GM23338 (cell line): ENCODE measurements around the gene PLAGL1. TPM values are rescaled to one million over a fixed set of nuclear protein-coding genes. Genes with fewer than 3 reads are reported as not detected.

ENCODE experiments used
- ATAC-seq: fragments of 200-7000 bp; cut with Tn5 transposase; 3 replicates; pipeline ENCODE4 v1.9.1; 2020
- DNase-seq: peaks from one replicate; pipeline ENCODE4 v3.0.0-alpha.2; 2015; ENCODE audit warnings: low spot score
- H2AFZ ChIP-seq: fragments of 200-600 bp; sonication (generic); 2 replicates; pipeline ENCODE4 v1.8.0; 2016; ENCODE audit warnings: antibody characterized with exemption, mild to moderate bottlenecking, moderate library complexity
- H3F3A ChIP-seq: fragments of 200-600 bp; sonication (generic); replicated peaks from 2 replicates; pipeline ENCODE4 v1.8.0; 2017; ENCODE audit warnings: antibody characterized with exemption, mixed run types, low read depth
- H3K27ac ChIP-seq: fragments of 200-600 bp; sonication (generic); 2 replicates; pipeline ENCODE4 v1.6.1; 2016; ENCODE audit warnings: low read depth
- H3K27me3 ChIP-seq: fragments of 200-600 bp; sonication (generic); 2 replicates; pipeline ENCODE4 v1.8.0; 2016; ENCODE audit warnings: mild to moderate bottlenecking, mixed run types, moderate library complexity; ENCODE audit not compliant: insufficient read depth
- H3K36me3 ChIP-seq: fragments of 200-600 bp; sonication (generic); 2 replicates; pipeline ENCODE4 v1.8.0; 2016; ENCODE audit warnings: mild to moderate bottlenecking; ENCODE audit not compliant: insufficient read depth
- H3K4me1 ChIP-seq: fragments of 200-600 bp; sonication (generic); 2 replicates; pipeline ENCODE4 v1.8.0; 2016; ENCODE audit warnings: mild to moderate bottlenecking, moderate library complexity; ENCODE audit not compliant: insufficient read depth
- H3K4me2 ChIP-seq: fragments of 200-600 bp; sonication (generic); 2 replicates; pipeline ENCODE4 v1.7.1; 2017; ENCODE audit warnings: mixed run types
- H3K4me3 ChIP-seq: fragments of 200-600 bp; sonication (generic); 2 replicates; pipeline ENCODE4 v1.6.1; 2016; ENCODE audit warnings: mixed run types
- H3K79me2 ChIP-seq: fragments of 200-600 bp; sonication (generic); replicated peaks from 2 replicates; pipeline ENCODE4 v1.8.0; 2017; ENCODE audit warnings: mild to moderate bottlenecking; ENCODE audit not compliant: insufficient read depth
- H3K9me2 ChIP-seq: fragments of 200-600 bp; sonication (generic); 2 replicates; pipeline ENCODE4 v1.8.0; 2017; ENCODE audit not compliant: insufficient read depth
- H4K20me1 ChIP-seq: fragments of 200-600 bp; sonication (generic); replicated peaks from 2 replicates; pipeline ENCODE4 v1.8.0; 2017; ENCODE audit warnings: mild to moderate bottlenecking; ENCODE audit not compliant: insufficient read depth
- H3K27ac Mint-ChIP-seq: 2 replicates; pipeline ENCODE4 v1.8.0; 2020; ENCODE audit warnings: inconsistent platforms, mild to moderate bottlenecking, moderate library complexity, mixed read lengths
- H3K27me3 Mint-ChIP-seq: 3 replicates; pipeline ENCODE4 v1.8.0; 2022; ENCODE audit warnings: low read depth, mild to moderate bottlenecking, moderate library complexity, mixed read lengths, inconsistent platforms; ENCODE audit not compliant: insufficient read depth, poor library complexity
- H3K36me3 Mint-ChIP-seq: 3 replicates; pipeline ENCODE4 v1.8.0; 2021; ENCODE audit warnings: low read depth, mild to moderate bottlenecking, inconsistent platforms, moderate library complexity, mixed read lengths
- H3K4me1 Mint-ChIP-seq: 3 replicates; pipeline ENCODE4 v1.8.0; 2020; ENCODE audit warnings: mild to moderate bottlenecking, inconsistent platforms, mixed read lengths
- H3K4me3 Mint-ChIP-seq: 3 replicates; pipeline ENCODE4 v1.8.0; 2021; ENCODE audit warnings: moderate library complexity, mild to moderate bottlenecking, inconsistent platforms, mixed read lengths
- H3K9me3 Mint-ChIP-seq: 3 replicates; pipeline ENCODE4 v1.8.0; 2020; ENCODE audit warnings: moderate library complexity, mild to moderate bottlenecking, inconsistent platforms, mixed read lengths
- CREB1 ChIP-seq: fragments of 250-450 bp; sonication (Bioruptor Pico); IDR thresholded peaks from 2 replicates; pipeline ENCODE4 v1.5.0; 2020; ENCODE audit warnings: low read depth, mild to moderate bottlenecking, moderate library complexity
- CTCF ChIP-seq, 2 experiments: fragments of 200-600 bp in 1 of 2; sonication (generic) in 1 of 2; conservative IDR thresholded peaks; 2 replicates each; pipeline versions ENCODE4 v1.5.1 to v1.6.1; 2016 to 2017; ENCODE audit warnings: antibody characterized with exemption in 2 of 2, low read depth in 2 of 2, mild to moderate bottlenecking in 2 of 2, moderate library complexity in 1 of 2
- EZH2phosphoT487 ChIP-seq: fragments of 200-600 bp; sonication (generic); IDR thresholded peaks from one replicate; pipeline ENCODE4 v1.8.1; 2018; ENCODE audit warnings: antibody characterized with exemption; ENCODE audit not compliant: unreplicated experiment
- JUNB ChIP-seq: IDR thresholded peaks from one replicate; pipeline ENCODE4 v1.6.1; 2016; ENCODE audit warnings: antibody characterized with exemption; ENCODE audit not compliant: unreplicated experiment
- NANOG ChIP-seq: IDR thresholded peaks from 2 replicates; pipeline ENCODE4 v1.6.1; 2016; ENCODE audit warnings: antibody characterized with exemption, borderline replicate concordance
- POLR2AphosphoS5 ChIP-seq: IDR thresholded peaks from 2 replicates; pipeline ENCODE4 v1.6.1; 2016; ENCODE audit warnings: antibody characterized with exemption, low read depth
- REST ChIP-seq: IDR thresholded peaks from one replicate; pipeline ENCODE4 v1.6.1; 2018; ENCODE audit warnings: antibody characterized with exemption; ENCODE audit not compliant: unreplicated experiment
- ZNF331 ChIP-seq: fragments of 250-450 bp; sonication (Bioruptor Pico); IDR thresholded peaks from 2 replicates; pipeline ENCODE4 v1.5.0; 2020; ENCODE audit warnings: low read depth, mild to moderate bottlenecking, moderate library complexity
- polyA plus RNA-seq: library from polyadenylated mRNA; unstranded; fragments of >200 nt; fragmentation: Nextera tagmentation; extraction: Ambion mirVana; gene quantifications from 2 replicates; pipeline ENCODE4 v1.2.1, GENCODE V29; 2016
- total RNA-seq: library from RNA; depleted of rRNA; stranded (reverse); fragments of >200 nt; shearing (Covaris generic); gene quantifications from 2 replicates; pipeline ENCODE4 v1.2.3, GENCODE V29; 2014

The PLAGL1 gene
- total and polyA plus RNA-seq, 2 experiments from 2014 or later, result 0.90 to 1.7 TPM

- TF ChIP-seq REST (no peak), CTCF (conservative IDR thresholded peaks at IDR 0.05; ENCODE audit: low read depth in 2 of 2) (no peak)
These were observed 47.3 kb upstream of the PLAGL1 start (continued) for GRCh38 chr6:144055121-144055931.

- H3K27ac ChIP-seq, result no peak overlapping the region
- Mint-ChIP-seq H3K4me3 (no peak overlapping the region), H3K4me1 (no peaks in the 10 kb centered on the region), H3K9me3 (peaks cover 5% of the 10 kb centered on the region), H3K36me3 (peaks cover 4% of the 10 kb centered on the region; the same call in 1 of the 3 replicates), H3K27me3 (peaks cover 2% of the 10 kb centered on the region), H3K27ac (no peak overlapping the region)
- 0 out of 2 replicates have a peak, but pooled peaks cover 6% of the 10 kb centered on the region for H3K9me2 ChIP-seq
- no peak for ATAC-seq
- H3K4me3 ChIP-seq, result no peak overlapping the region
- H3K4me1 ChIP-seq, result no peaks in the 10 kb centered on the region
- TF ChIP-seq ZNF331, result no peak
- TF ChIP-seq POLR2AphosphoS5, result no peak
- no peak for TF ChIP-seq JUNB
- TF ChIP-seq REST, result no peak
- TF ChIP-seq NANOG, result no peak
- no peak for TF ChIP-seq EZH2phosphoT487
- no peak for TF ChIP-seq CREB1 (CRISPR knock-in tag)
- H3F3A ChIP-seq, result no peaks in the 10 kb centered on the region
- H3K4me2 ChIP-seq, result no peak overlapping the region
- DNase-seq, result no peak
- H3K36me3 ChIP-seq, result 0 out of 2 replicates have a peak, but pooled peaks cover 5% of the 10 kb centered on the region
- no peaks in the 10 kb centered on the region for H3K79me2 ChIP-seq
- H4K20me1 ChIP-seq, result no peaks in the 10 kb centered on the region
- no peaks in the 10 kb centered on the region for H3K27me3 ChIP-seq
- no peak overlapping the region for H2AFZ ChIP-seq
These were observed 45.5 kb upstream of the PLAGL1 start for GRCh38 chr6:144053601-144054000.
